Esophagus (tissue), 2 donors: ENCODE data around the gene UTP11. TPM values are rescaled to one million over a fixed set of nuclear protein-coding genes. Genes with fewer than 3 reads are reported as not detected.
A peak's percentile ranks its signal among the peaks of the same experiment; 100 is the strongest.
"Not testable (repeated sequence)": the region's sequence is repeated elsewhere in the genome, so short reads cannot be mapped to it uniquely, and the experiment has no call there.

ENCODE experiments used
- H3K27ac ChIP-seq, 2 donors: one replicate each; pipeline ENCODE4 v1.5.1; 2013; ENCODE audit warnings: low read depth in 2 of 2, mild to moderate bottlenecking in 2 of 2, inconsistent platforms in 1 of 2, low read length in 1 of 2, moderate library complexity in 1 of 2
- H3K27me3 ChIP-seq, 2 donors: one replicate each; pipeline ENCODE4 v1.6.1; 2013; ENCODE audit warnings: low read length in 2 of 2, control low read depth in 1 of 2, mild to moderate bottlenecking in 1 of 2; ENCODE audit not compliant: insufficient read depth in 2 of 2, control insufficient read depth in 1 of 2
- H3K36me3 ChIP-seq, 2 donors: one replicate each; pipeline ENCODE4 v1.6.1; 2013; ENCODE audit warnings: low read length in 1 of 2; ENCODE audit not compliant: control insufficient read depth in 2 of 2, insufficient read depth in 2 of 2
- H3K4me1 ChIP-seq, 2 donors: one replicate each; pipeline ENCODE4 v1.6.1; 2013; ENCODE audit warnings: low read length in 1 of 2; ENCODE audit not compliant: control insufficient read depth in 2 of 2, insufficient read depth in 2 of 2
- H3K4me3 ChIP-seq, 2 donors: one replicate each; pipeline ENCODE4 v1.5.1; 2013; ENCODE audit warnings: low read length in 2 of 2, mild to moderate bottlenecking in 2 of 2, low read depth in 1 of 2, moderate library complexity in 1 of 2
- H3K9me3 ChIP-seq, 2 donors: one replicate each; pipeline ENCODE4 v1.6.1; 2013; ENCODE audit warnings: mild to moderate bottlenecking in 2 of 2, low read depth in 1 of 2, low read length in 1 of 2, moderate library complexity in 1 of 2; ENCODE audit not compliant: control insufficient read depth in 2 of 2, insufficient read depth in 1 of 2
- WGBS, 2 donors: extraction: QIAGEN DNeasy Blood & Tissue Kit; methylation state at CpG; one replicate each; pipeline ENCODE4 v1.1.7; 2013; 5-methylcytosine and 5-hydroxymethylcytosine counted together
- polyA plus RNA-seq, 2 donors: library from polyadenylated mRNA; stranded (reverse); fragments of 200-250 nt; gene quantifications; one replicate each; pipeline ENCODE4 v1.2.3, GENCODE V29; 2013
- donor health status: healthy with polysubstance abuse.
- donor health status: Bipolar disorder and iron deficiency.

UTP11 gene
- polyA plus RNA-seq, result 10 to 100 TPM; 16.3 to 32.0 TPM

DNA sequence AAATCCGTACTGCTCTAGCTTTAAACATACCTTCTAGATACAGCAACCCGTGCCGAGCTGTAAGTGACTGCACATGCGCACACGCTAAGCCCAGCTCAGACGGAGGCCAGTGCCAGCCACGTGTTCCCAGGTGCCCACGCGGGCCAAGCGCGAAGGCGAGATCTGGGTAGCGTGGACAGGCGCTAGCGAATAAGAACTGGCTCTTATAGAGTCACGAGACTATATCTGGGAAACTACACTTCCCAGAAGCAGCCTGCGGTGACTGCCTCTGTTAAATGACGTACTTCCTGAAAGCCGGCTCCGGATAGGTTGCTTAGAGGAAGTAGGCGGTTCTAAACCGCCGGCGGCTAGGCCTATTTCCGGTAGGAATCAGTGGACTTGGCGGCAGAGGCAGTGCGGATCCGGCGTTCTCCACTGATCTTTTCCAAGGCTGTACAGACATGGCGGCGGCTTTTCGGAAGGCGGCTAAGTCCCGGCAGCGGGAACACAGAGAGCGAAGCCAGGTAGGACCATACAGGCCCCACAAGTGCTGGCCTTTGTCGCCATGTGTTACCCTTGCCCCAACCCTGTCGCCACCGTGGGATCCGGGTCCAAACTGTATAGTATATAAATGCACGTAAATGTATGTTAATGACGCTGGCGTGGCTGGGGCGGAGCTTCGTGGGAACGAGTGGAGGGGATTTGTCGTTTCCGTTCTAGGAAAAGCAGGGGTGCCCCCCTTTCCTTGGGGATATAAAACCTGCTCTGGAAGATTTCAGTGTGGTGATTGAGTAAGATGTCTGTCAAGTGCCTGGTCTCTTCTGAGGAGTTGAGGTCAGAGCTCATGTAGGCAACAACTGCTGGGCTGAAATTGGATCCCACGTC, at the start of gene UTP11:
Gene UTP11 (plus strand): TSS at position 372 of the 864 bp plus-strand sequence. CDS start 69 bp downstream, at position 441.
- whole genome bisulfite sequencing, 2 donors, result 1% methylated on average over 49 of the region's 49 CpGs
- no peaks in the 10 kb centered on the region for H3K27me3 ChIP-seq
- peak within 1 kb of the TSS; percentile 95 to 99 for H3K27ac ChIP-seq
- no peaks in the 10 kb centered on the region for H3K4me1 ChIP-seq
- H3K9me3 ChIP-seq, result no peaks in the 10 kb centered on the region
- H3K36me3 ChIP-seq, result peaks cover under 1 to 2% of the 10 kb centered on the region in 2 donors
- H3K4me3 ChIP-seq, result peak within 1 kb of the TSS; percentile 79 to 93

- H3K4me3 ChIP-seq, H3K9me3 ChIP-seq, H3K4me1 ChIP-seq, H3K27ac ChIP-seq, H3K27me3 ChIP-seq, H3K36me3 ChIP-seq: not testable (repeated sequence)
- WGBS, 2 donors, result 88 to 93% methylated on average over 12 of the region's 12 CpGs
These were observed 48.4 kb upstream of the UTP11 start for GRCh38 chr1:37964106-37964505.

DNA sequence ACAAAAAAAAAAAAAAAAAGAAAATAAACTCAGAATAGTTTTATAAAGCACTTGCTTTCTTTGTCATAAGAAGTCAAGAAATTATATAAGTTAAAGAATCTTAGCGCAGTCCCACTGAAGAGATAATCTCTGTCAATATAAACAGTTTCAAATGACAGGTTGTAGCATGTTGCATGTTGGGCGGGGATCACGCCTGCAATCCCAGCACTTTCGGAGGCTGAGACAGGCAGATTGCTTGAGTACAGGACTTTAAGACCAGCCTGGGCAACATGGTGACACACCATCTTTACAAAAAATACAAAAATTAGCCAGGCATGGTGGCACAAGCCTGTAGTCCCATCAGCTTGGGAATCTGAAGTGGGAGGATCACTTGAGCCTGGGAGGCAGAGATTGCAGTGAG, 47.2 kb upstream of the UTP11 start:
- Histone ChIP-seq H3K27ac (peak overlapping the region in 1 of 2 donors; percentile 57), H3K9me3 (no peaks in the 10 kb centered on the region), H3K27me3 (no peaks in the 10 kb centered on the region), H3K36me3 (peaks cover 3% of the 10 kb centered on the region in 2 donors), H3K4me1 (no peaks in the 10 kb centered on the region), H3K4me3 (no peak overlapping the region)
- 52 to 82% methylated on average over 4 of the region's 4 CpGs for WGBS, 2 donors

DNA sequence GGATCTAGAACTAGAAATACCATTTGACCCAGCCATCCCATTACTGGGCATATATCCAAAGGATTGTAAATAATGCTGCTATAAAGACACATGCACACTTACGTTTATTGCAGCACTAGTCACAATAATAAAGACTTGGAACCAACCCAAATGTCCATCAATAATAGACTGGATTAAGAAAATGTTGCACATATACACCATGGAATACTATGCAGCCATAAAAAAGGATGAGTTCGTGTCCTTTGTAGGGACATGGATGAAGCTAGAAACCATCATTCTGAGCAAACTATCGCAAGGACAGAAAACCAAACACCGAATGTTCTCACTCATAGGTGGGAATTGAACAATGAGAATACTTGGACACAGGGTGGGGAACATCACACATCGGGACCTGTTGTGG, 38.9 kb upstream of the UTP11 start:
- not testable (repeated sequence) for H3K36me3 ChIP-seq, H3K27ac ChIP-seq, H3K27me3 ChIP-seq, H3K4me1 ChIP-seq, H3K4me3 ChIP-seq, H3K9me3 ChIP-seq
- 93 to 94% methylated on average over 5 of the region's 5 CpGs for WGBS, 2 donors

DNA sequence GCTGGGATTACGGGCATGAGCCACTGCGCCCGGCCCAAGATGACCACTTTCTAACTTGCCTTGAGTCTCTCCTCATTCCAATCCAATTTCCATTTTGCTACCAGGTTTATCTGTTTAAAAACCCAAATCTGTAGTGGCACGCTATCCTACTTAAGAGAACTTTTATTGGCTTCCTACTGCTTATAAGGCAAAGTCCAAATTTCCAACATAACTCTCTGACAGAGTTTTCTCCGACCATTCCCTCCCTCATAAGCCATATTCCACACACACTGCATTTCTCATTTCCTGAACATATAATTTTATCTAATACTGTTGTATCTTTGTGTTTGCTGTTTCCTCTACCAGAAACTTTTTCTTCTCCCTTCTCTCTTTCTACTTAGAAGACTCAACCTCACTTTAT, 38.0 kb upstream of the UTP11 start:
- Histone ChIP-seq H3K27ac (no peak overlapping the region), H3K27me3 (no peaks in the 10 kb centered on the region), H3K4me3 (no peak overlapping the region), H3K4me1 (no peaks in the 10 kb centered on the region), H3K9me3 (no peaks in the 10 kb centered on the region), H3K36me3 (peaks cover 5 to 13% of the 10 kb centered on the region in 2 donors)
- WGBS, 2 donors, result 95 to 96% methylated on average over 5 of the region's 5 CpGs

DNA sequence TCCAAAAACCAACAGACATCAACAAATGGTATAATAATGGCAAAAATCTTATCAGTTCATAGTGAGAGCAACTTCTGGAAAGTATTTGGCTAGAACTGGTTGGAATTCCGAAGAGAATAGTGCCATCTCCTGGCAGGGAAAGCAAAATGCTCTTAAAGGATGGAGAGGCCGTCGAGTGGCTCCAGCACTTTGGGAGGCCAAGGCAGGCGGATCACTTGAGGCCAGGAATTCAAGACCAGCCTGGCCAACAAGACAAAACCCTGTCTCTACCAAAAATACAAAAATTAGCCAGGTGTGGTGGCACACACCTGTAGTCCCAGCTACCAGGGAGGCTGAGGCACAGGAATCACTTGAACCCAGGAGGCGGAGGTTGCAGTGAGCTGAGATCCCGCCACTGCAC, 37.5 kb upstream of the UTP11 start:
- H3K4me3 ChIP-seq, H3K27ac ChIP-seq, H3K4me1 ChIP-seq, H3K27me3 ChIP-seq, H3K9me3 ChIP-seq: not testable (repeated sequence)
- H3K36me3 ChIP-seq, result peaks cover 9 to 13% of the 10 kb centered on the region in 2 donors
- 56 to 60% methylated on average over 6 of the region's 6 CpGs for WGBS, 2 donors

- Histone ChIP-seq H3K4me3 (no peak overlapping the region), H3K9me3 (no peaks in the 10 kb centered on the region), H3K4me1 (no peaks in the 10 kb centered on the region), H3K27ac (no peak overlapping the region), H3K36me3 (peaks cover 14 to 18% of the 10 kb centered on the region in 2 donors), H3K27me3 (no peaks in the 10 kb centered on the region)
- WGBS, 2 donors, result 94% methylated on average over 4 of the region's 4 CpGs
These were observed 34.0 kb upstream of the UTP11 start for GRCh38 chr1:37978541-37978940.

- no peaks in the 10 kb centered on the region for H3K9me3 ChIP-seq
- H3K36me3 ChIP-seq, result peaks cover 17 to 20% of the 10 kb centered on the region in 2 donors
- no peak overlapping the region for H3K27ac ChIP-seq
- WGBS, 2 donors, result 98 to 99% methylated on average over 2 of the region's 2 CpGs
- H3K4me3 ChIP-seq, result no peak overlapping the region
- H3K4me1 ChIP-seq, result no peaks in the 10 kb centered on the region
- H3K27me3 ChIP-seq, result no peaks in the 10 kb centered on the region
These were observed 29.0 kb upstream of the UTP11 start for GRCh38 chr1:37983546-37983945.

DNA sequence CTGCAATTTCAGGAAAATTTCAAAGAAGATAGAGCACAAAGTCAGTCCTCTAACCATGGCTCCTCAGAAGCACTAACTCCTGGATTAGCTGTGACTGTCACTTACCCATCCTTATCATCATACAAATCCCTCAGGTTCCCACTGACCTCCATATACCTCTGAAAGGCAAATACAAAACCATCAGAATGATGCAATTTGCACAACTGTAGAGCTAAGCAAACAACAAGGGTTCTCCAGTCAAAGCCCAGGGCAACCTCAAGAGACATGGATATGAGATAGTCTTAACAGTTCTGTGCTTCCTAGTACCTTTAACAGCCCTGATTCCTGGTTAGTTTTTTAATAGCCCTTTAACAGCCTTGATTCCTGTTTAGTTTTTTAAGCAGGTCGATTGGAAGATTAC, 24.9 kb upstream of the UTP11 start:
- no peak overlapping the region for H3K27ac ChIP-seq
- H3K4me3 ChIP-seq, result no peak overlapping the region
- peaks cover 6 to 7% of the 10 kb centered on the region in 2 donors for H3K36me3 ChIP-seq
- no peaks in the 10 kb centered on the region for H3K27me3 ChIP-seq
- WGBS, 2 donors, result 38 to 63% methylated on average over 1 of the region's 1 CpG
- H3K9me3 ChIP-seq, result no peaks in the 10 kb centered on the region
- H3K4me1 ChIP-seq, result no peaks in the 10 kb centered on the region

DNA sequence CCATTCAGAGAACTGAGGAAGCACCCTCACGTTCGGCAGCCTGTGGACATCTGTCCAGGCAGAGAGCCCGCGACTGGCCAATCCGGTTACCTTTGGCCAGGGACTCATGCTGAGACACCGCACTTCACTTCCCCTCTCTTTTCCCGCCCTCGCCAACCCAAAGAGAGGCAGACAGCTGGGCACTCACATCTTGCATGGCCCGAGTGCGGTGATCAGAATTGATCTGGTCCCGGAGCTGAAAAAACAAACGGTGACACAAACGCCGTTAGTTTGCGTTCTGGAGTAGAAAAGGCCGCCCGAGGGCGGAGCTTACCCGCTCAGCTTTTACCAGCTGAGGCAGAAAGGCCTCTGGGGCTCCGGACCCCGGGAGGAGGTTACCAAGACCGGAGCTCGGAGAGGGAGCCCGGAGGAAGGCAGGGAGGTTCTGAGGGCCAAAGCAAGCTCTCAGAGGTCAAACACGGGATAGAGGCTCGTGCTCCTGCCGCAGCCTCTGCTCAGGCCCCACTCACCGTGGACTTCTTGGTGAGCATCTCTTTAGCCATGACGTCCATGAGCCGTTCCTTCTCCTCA, 23.1 kb upstream of the UTP11 start:
- H3K9me3 ChIP-seq, result no peaks in the 10 kb centered on the region
- no peaks in the 10 kb centered on the region for H3K4me1 ChIP-seq
- peak overlapping the region; percentile 38 to 77 for H3K27ac ChIP-seq
- peak overlapping the region; percentile 87 to 88 for H3K4me3 ChIP-seq
- WGBS, 2 donors, result 0 to 1% methylated on average over 30 of the region's 30 CpGs
- no peaks in the 10 kb centered on the region for H3K27me3 ChIP-seq
- H3K36me3 ChIP-seq, result peaks cover 1 to 2% of the 10 kb centered on the region in 2 donors
